GM12878 (cell line): ENCODE data around the gene CAVIN1. TPM values are rescaled to one million over a fixed set of nuclear protein-coding genes. Genes with fewer than 3 reads are reported as not detected.

Source experiments
- ATAC-seq: fragments of 200-7000 bp; cut with Tn5 transposase; 3 replicates; pipeline ENCODE4 v1.9.1; 2020; ENCODE audit warnings: mild to moderate bottlenecking, moderate library complexity
- BruUV-seq: library from RNA; stranded (reverse); fragments of 400-500 nt; replicated peaks from 2 replicates; lab custom pipeline; 2021; lab: Mats Ljungman, UMichigan
- CTCF ChIA-PET: fragments of 300-600 bp; sonication (Branson Sonifier 250); formaldehyde crosslinking; extraction: SDS; loops from one replicate; lab custom pipeline; 2021; ENCODE audit warnings: inconsistent platforms; lab: Yijun Ruan, JAX
- POLR2A ChIA-PET: fragments of 350-600 bp; formaldehyde crosslinking; extraction: SDS; loops from one replicate; lab custom pipeline; 2021; ENCODE audit warnings: inconsistent platforms; lab: Charles Lee
- RAD21 ChIA-PET: fragments of 300-600 bp; sonication (Branson Sonifier 250); formaldehyde crosslinking; loops from one replicate; lab custom pipeline; 2023; ENCODE audit warnings: antibody characterized with exemption; ENCODE audit not compliant: unreplicated experiment; lab: Charles Lee
- SMC1A ChIA-PET: fragments of 300-600 bp; sonication (Branson Sonifier 250); formaldehyde crosslinking; loops from one replicate; lab custom pipeline; 2023; ENCODE audit not compliant: unreplicated experiment, uncharacterized antibody; lab: Charles Lee
- DNase-seq: peaks from one replicate; pipeline ENCODE4 v3.0.0-alpha.2; 2011; ENCODE audit warnings: low read depth, low spot score
- FAIRE-seq: peaks from 3 replicates; lab custom pipeline; 2011; peaks lifted over from hg19 to GRCh38; lab: Jason Lieb, UNC
- H2AFZ ChIP-seq: 2 replicates; pipeline ENCODE4 v1.6.0; 2011; ENCODE audit warnings: low read depth, low read length, control low read depth; ENCODE audit not compliant: control insufficient read depth
- H3K27ac ChIP-seq: 2 replicates; pipeline ENCODE4 v1.5.1; 2011; ENCODE audit warnings: control low read depth; ENCODE audit not compliant: control insufficient read depth, insufficient read depth
- H3K27me3 ChIP-seq, 2 experiments: replicated peaks in 1 of 2; 2 replicates each; pipeline versions ENCODE4 v1.6.0 to v1.6.1; 2011; ENCODE audit warnings: low read length in 1 of 2; ENCODE audit not compliant: control insufficient read depth in 2 of 2, insufficient read depth in 2 of 2
- H3K36me3 ChIP-seq, 2 experiments: 2 replicates each; pipeline ENCODE4 v1.5.1; 2011; ENCODE audit warnings: low read length in 1 of 2; ENCODE audit not compliant: control insufficient read depth in 2 of 2, insufficient read depth in 2 of 2
- H3K4me1 ChIP-seq: 2 replicates; pipeline ENCODE4 v1.6.1; 2011; ENCODE audit warnings: mild to moderate bottlenecking, low read length, moderate library complexity, mixed read lengths; ENCODE audit not compliant: control insufficient read depth, insufficient read depth
- H3K4me2 ChIP-seq: 2 replicates; pipeline ENCODE4 v1.6.0; 2011; ENCODE audit warnings: control low read depth; ENCODE audit not compliant: control insufficient read depth, insufficient read depth
- H3K4me3 ChIP-seq: fragments of 200-600 bp; sonication (generic); 2 replicates; pipeline ENCODE4 v1.5.1; 2016
- H3K79me2 ChIP-seq: 2 replicates; pipeline ENCODE4 v1.6.0; 2011; ENCODE audit warnings: low read length; ENCODE audit not compliant: control insufficient read depth, insufficient read depth
- H3K9ac ChIP-seq: 2 replicates; pipeline ENCODE4 v1.8.0; 2011; ENCODE audit warnings: low read length, control low read depth, mixed read lengths; ENCODE audit not compliant: control insufficient read depth, insufficient read depth
- H3K9me3 ChIP-seq: replicated peaks from 3 replicates; pipeline ENCODE4 v1.5.1; 2011; ENCODE audit warnings: mild to moderate bottlenecking, low read length; ENCODE audit not compliant: control insufficient read depth, insufficient read depth
- H4K20me1 ChIP-seq: 2 replicates; pipeline ENCODE4 v1.6.0; 2011; ENCODE audit not compliant: control insufficient read depth, insufficient read depth
- IKZF1 ChIP-seq: fragments of 450-650 bp; conservative IDR thresholded peaks from 2 replicates; pipeline ENCODE4 v1.6.1; 2017; ENCODE audit warnings: antibody characterized with exemption, mild to moderate bottlenecking
- IRF4 ChIP-seq: IDR thresholded peaks from 2 replicates; pipeline ENCODE4 v1.6.1; 2011; ENCODE audit warnings: low read depth, low read length
- MTA2 ChIP-seq: fragments of 450-650 bp; IDR thresholded peaks from 2 replicates; pipeline ENCODE4 v1.6.1; 2016; ENCODE audit warnings: low read depth, mild to moderate bottlenecking, moderate library complexity
- PAX8 ChIP-seq: fragments of 450-650 bp; IDR thresholded peaks from 2 replicates; pipeline ENCODE4 v1.6.1; 2017; ENCODE audit warnings: mild to moderate bottlenecking, moderate library complexity
- SKIL ChIP-seq: fragments of 450-650 bp; IDR thresholded peaks from 2 replicates; pipeline ENCODE4 v1.6.1; 2017; ENCODE audit warnings: mild to moderate bottlenecking, low read depth, inconsistent platforms; ENCODE audit not compliant: poor library complexity, severe bottlenecking
- SMAD1 ChIP-seq: fragments of 450-650 bp; IDR thresholded peaks from 2 replicates; pipeline ENCODE4 v1.6.1; 2018; ENCODE audit warnings: mild to moderate bottlenecking, low read depth; ENCODE audit not compliant: partially characterized antibody
- ZNF207 ChIP-seq: fragments of 450-650 bp; IDR thresholded peaks from 2 replicates; pipeline ENCODE4 v1.6.1; 2014; ENCODE audit warnings: antibody characterized with exemption, mild to moderate bottlenecking, borderline replicate concordance
- WGBS: methylation state at CpG from one replicate; pipeline ENCODE4 v1.1.6; 2016; ENCODE audit warnings: low lambda C conversion rate; ENCODE audit not compliant: insufficient replicate concordance, insufficient coverage; ENCODE audit errors: missing lambda C conversion rate; 5-methylcytosine and 5-hydroxymethylcytosine counted together
- in situ Hi-C: fragments of 300-500 bp; cut with MboI; formaldehyde crosslinking; loops from 9 replicates; pipeline ENCODE4 v1.14.3; 2018; ENCODE audit warnings: mixed read lengths
- intact Hi-C: fragments of 100-400 bp; cut with micrococcal nuclease; formaldehyde crosslinking; loops from one replicate; pipeline ENCODE4 v1.14.2; 2022; ENCODE audit not compliant: unreplicated experiment
- polyA plus RNA-seq, 11 experiments: library from polyadenylated mRNA; depleted of rRNA in 4 of 11; unstranded in 6 of 11; stranded (reverse) in 5 of 11; fragments of >200 nt; fragmentation: Nextera tagmentation in 4 of 11; fragmentation: Illumina TruSeq in 1 of 11; extraction: Ambion mirVana in 4 of 11; extraction: Trizol in 1 of 11; gene quantifications; 1 replicate in 1 of 11; 2 replicates in 10 of 11; pipeline versions ENCODE4 v1.2.1 to v1.2.3, GENCODE V29; 2011 to 2016; ENCODE audit warnings: inconsistent platforms in 2 of 11, missing spikeins in 2 of 11, low read depth in 1 of 11
- total RNA-seq, 4 experiments: library from RNA; depleted of rRNA in 3 of 4; stranded (reverse); fragments of >200 nt in 3 of 4; fragmentation: Illumina TruSeq in 1 of 4; extraction: Trizol in 1 of 4; gene quantifications; 2 replicates each; pipeline versions ENCODE4 v1.2.1 to v1.2.3, GENCODE V29; 2013 to 2021
- TF ChIP-seq, protein P1 (sequence below): fragments of 450-650 bp; IDR thresholded peaks from 2 replicates; pipeline ENCODE4 v1.6.1; 2016; ENCODE audit warnings: mild to moderate bottlenecking
- TF ChIP-seq, protein P2 (sequence below): fragments of 450-650 bp; IDR thresholded peaks from 2 replicates; pipeline ENCODE4 v1.6.1; 2017; ENCODE audit warnings: antibody characterized with exemption, mild to moderate bottlenecking, moderate library complexity
- TF ChIP-seq, protein P3 (sequence below): fragments of 150-350 bp; IDR thresholded peaks from 2 replicates; pipeline ENCODE4 v1.6.1; 2016; ENCODE audit warnings: low read depth, low read length

Gene CAVIN1
- total and polyA plus RNA-seq, 10 of the 15 experiments (the other 5 are each of a cell fraction or from before 2014, with no cell fraction given), result 0.03 to 1.1 (median 0.37) TPM

DNA sequence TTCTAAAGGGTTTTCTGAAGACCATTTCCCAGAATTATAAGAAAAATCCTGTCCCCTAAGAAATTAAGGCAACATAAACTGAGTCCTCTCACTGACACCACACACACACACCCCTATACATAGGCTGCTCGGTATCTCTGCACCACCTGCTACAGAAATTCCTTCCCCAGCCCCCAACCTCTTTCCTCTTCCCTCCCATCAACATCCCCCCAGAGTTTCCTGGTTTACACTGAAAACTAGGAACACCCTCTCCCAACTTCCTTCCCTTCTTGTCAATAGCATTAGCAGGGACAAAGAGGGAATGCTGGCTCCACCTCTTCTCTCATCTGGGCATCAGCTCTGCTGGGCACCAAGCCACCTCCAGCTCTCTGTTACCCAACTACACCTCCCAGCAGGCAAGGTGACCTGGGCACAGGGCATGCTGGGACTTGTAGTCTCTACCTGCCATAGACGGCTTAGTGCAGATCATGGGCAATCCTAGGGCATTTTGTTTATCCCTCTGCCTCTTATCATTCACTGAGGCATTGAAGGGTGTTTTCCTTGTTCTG is 15.7 kb downstream of the CAVIN1 start (continued):
- no peak for TF ChIP-seq SMAD1

- Histone ChIP-seq H4K20me1 (no peaks in the 10 kb centered on the region; the same call in 1 of the 2 replicates), H2AFZ (no peak overlapping the region), H3K9me3 (no peaks in the 10 kb centered on the region), H3K27ac (no peak overlapping the region), H3K79me2 (no peaks in the 10 kb centered on the region), H3K36me3 (no peaks in the 10 kb centered on the region), H3K4me2 (no peak overlapping the region), H3K4me1 (peaks cover 4% of the 10 kb centered on the region; the same call in 1 of the 2 replicates), H3K4me3 (no peak overlapping the region), H3K27me3 (no peaks in the 10 kb centered on the region), H3K9ac (no peak overlapping the region)
- 83% methylated on average over 5 of the region's 5 CpGs for WGBS
- intact Hi-C loops (loop anchor here (1.0 to 10.0 kb wide), 5 partner anchors 84 to 222 kb away; partner anchors contain the start of genes HCRT and KCNH4), in situ Hi-C loops (no loop called here)
- no TSS peak for BruUV-seq
- FAIRE-seq, result no peak
- no peak for ATAC-seq
- POLR2A ChIA-PET, result interaction anchor here (0.6 to 1.0 kb wide), 2 partner anchors 13 to 185 kb away, joined by 4 to 5 read pairs; no protein-coding TSS in a partner anchor
- DNase-seq, result no peak
- SMC1A ChIA-PET, result interaction anchor here (0.9 to 22.3 kb wide), 22 partner anchors 9 to 291 kb away, joined by 3 to 528 read pairs (median 4); partner anchors contain the start of genes HCRT and KCNH4
- RAD21 ChIA-PET, result interaction anchor here (0.6 to 11.0 kb wide), 23 partner anchors 8 to 291 kb away, joined by 3 to 373 read pairs (median 4); partner anchors contain the start of genes GHDC, KAT2A and KCNH4
- CTCF ChIA-PET, result interaction anchor here (0.6 to 16.2 kb wide), 47 partner anchors 8 to 389 kb away, joined by 3 to 732 read pairs (median 5); partner anchors contain the start of genes DNAJC7, GHDC, HCRT and KCNH4
- TF ChIP-seq, protein P1, sequence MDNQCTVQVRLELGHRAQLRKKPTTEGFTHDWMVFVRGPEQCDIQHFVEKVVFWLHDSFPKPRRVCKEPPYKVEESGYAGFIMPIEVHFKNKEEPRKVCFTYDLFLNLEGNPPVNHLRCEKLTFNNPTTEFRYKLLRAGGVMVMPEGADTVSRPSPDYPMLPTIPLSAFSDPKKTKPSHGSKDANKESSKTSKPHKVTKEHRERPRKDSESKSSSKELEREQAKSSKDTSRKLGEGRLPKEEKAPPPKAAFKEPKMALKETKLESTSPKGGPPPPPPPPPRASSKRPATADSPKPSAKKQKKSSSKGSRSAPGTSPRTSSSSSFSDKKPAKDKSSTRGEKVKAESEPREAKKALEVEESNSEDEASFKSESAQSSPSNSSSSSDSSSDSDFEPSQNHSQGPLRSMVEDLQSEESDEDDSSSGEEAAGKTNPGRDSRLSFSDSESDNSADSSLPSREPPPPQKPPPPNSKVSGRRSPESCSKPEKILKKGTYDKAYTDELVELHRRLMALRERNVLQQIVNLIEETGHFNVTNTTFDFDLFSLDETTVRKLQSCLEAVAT, result no peak
- TF ChIP-seq SKIL, result no peak
- TF ChIP-seq, protein P2, sequence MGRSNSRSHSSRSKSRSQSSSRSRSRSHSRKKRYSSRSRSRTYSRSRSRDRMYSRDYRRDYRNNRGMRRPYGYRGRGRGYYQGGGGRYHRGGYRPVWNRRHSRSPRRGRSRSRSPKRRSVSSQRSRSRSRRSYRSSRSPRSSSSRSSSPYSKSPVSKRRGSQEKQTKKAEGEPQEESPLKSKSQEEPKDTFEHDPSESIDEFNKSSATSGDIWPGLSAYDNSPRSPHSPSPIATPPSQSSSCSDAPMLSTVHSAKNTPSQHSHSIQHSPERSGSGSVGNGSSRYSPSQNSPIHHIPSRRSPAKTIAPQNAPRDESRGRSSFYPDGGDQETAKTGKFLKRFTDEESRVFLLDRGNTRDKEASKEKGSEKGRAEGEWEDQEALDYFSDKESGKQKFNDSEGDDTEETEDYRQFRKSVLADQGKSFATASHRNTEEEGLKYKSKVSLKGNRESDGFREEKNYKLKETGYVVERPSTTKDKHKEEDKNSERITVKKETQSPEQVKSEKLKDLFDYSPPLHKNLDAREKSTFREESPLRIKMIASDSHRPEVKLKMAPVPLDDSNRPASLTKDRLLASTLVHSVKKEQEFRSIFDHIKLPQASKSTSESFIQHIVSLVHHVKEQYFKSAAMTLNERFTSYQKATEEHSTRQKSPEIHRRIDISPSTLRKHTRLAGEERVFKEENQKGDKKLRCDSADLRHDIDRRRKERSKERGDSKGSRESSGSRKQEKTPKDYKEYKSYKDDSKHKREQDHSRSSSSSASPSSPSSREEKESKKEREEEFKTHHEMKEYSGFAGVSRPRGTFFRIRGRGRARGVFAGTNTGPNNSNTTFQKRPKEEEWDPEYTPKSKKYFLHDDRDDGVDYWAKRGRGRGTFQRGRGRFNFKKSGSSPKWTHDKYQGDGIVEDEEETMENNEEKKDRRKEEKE, result no peak
- TF ChIP-seq MTA2, result no peak
- TF ChIP-seq PAX8, result no peak
- TF ChIP-seq, protein P3, sequence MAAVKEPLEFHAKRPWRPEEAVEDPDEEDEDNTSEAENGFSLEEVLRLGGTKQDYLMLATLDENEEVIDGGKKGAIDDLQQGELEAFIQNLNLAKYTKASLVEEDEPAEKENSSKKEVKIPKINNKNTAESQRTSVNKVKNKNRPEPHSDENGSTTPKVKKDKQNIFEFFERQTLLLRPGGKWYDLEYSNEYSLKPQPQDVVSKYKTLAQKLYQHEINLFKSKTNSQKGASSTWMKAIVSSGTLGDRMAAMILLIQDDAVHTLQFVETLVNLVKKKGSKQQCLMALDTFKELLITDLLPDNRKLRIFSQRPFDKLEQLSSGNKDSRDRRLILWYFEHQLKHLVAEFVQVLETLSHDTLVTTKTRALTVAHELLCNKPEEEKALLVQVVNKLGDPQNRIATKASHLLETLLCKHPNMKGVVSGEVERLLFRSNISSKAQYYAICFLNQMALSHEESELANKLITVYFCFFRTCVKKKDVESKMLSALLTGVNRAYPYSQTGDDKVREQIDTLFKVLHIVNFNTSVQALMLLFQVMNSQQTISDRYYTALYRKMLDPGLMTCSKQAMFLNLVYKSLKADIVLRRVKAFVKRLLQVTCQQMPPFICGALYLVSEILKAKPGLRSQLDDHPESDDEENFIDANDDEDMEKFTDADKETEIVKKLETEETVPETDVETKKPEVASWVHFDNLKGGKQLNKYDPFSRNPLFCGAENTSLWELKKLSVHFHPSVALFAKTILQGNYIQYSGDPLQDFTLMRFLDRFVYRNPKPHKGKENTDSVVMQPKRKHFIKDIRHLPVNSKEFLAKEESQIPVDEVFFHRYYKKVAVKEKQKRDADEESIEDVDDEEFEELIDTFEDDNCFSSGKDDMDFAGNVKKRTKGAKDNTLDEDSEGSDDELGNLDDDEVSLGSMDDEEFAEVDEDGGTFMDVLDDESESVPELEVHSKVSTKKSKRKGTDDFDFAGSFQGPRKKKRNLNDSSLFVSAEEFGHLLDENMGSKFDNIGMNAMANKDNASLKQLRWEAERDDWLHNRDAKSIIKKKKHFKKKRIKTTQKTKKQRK, result no peak
- TF ChIP-seq ZNF207, result no peak
- TF ChIP-seq IKZF1, result no peak
- TF ChIP-seq IRF4, result no peak
Observed at GRCh38 chr17:42406615-42407288, 16.3 kb downstream of the CAVIN1 start.
